HL-60 (cell line): ENCODE data around the gene CRY2.

Experiments used
- DNase-seq, 2 experiments: peaks; one replicate each; pipeline ENCODE4 v3.0.0-alpha.2; 2010 to 2020; ENCODE audit warnings: low read depth in 1 of 2, low spot score in 1 of 2
- H3K27ac ChIP-seq: fragments of 250-450 bp; sonication (Bioruptor Pico); replicated peaks from 2 replicates; pipeline ENCODE4 v1.5.1; 2020; ENCODE audit warnings: mild to moderate bottlenecking, moderate library complexity
- H3K27me3 ChIP-seq: fragments of 250-450 bp; sonication (Bioruptor Pico); 2 replicates; pipeline ENCODE4 v1.5.1; 2021; ENCODE audit warnings: mild to moderate bottlenecking, moderate library complexity; ENCODE audit not compliant: insufficient read depth, poor library complexity, severe bottlenecking
- H3K4me3 ChIP-seq: replicated peaks from 2 replicates; pipeline ENCODE4 v1.5.1; 2011; ENCODE audit warnings: mild to moderate bottlenecking, control low read depth, low read length; ENCODE audit not compliant: insufficient read depth
- GABPA ChIP-seq: IDR thresholded peaks from 2 replicates; pipeline ENCODE4 v1.6.1; 2012; ENCODE audit warnings: low read depth
- POLR2AphosphoS5 ChIP-seq: IDR thresholded peaks from 2 replicates; pipeline ENCODE4 v1.6.1; 2012; ENCODE audit warnings: low read depth
- SPI1 ChIP-seq: IDR thresholded peaks from 2 replicates; pipeline ENCODE4 v1.6.1; 2012; ENCODE audit warnings: low read depth, mild to moderate bottlenecking, borderline replicate concordance
- TF ChIP-seq, protein P1 (sequence below): IDR thresholded peaks from 2 replicates; pipeline ENCODE4 v1.6.1; 2012; ENCODE audit warnings: low read depth; ENCODE audit not compliant: insufficient replicate concordance
- TF ChIP-seq, protein P2 (sequence below): IDR thresholded peaks from one replicate; pipeline ENCODE4 v1.5.1; 2011; ENCODE audit warnings: low read length, control low read depth, inconsistent platforms; ENCODE audit not compliant: insufficient read depth

CRY2 gene

GRCh38 chr11:45843158-45843924 is 3.9 kb upstream of the CRY2 start:
- no peak for TF ChIP-seq POLR2AphosphoS5
- TF ChIP-seq, protein P1, sequence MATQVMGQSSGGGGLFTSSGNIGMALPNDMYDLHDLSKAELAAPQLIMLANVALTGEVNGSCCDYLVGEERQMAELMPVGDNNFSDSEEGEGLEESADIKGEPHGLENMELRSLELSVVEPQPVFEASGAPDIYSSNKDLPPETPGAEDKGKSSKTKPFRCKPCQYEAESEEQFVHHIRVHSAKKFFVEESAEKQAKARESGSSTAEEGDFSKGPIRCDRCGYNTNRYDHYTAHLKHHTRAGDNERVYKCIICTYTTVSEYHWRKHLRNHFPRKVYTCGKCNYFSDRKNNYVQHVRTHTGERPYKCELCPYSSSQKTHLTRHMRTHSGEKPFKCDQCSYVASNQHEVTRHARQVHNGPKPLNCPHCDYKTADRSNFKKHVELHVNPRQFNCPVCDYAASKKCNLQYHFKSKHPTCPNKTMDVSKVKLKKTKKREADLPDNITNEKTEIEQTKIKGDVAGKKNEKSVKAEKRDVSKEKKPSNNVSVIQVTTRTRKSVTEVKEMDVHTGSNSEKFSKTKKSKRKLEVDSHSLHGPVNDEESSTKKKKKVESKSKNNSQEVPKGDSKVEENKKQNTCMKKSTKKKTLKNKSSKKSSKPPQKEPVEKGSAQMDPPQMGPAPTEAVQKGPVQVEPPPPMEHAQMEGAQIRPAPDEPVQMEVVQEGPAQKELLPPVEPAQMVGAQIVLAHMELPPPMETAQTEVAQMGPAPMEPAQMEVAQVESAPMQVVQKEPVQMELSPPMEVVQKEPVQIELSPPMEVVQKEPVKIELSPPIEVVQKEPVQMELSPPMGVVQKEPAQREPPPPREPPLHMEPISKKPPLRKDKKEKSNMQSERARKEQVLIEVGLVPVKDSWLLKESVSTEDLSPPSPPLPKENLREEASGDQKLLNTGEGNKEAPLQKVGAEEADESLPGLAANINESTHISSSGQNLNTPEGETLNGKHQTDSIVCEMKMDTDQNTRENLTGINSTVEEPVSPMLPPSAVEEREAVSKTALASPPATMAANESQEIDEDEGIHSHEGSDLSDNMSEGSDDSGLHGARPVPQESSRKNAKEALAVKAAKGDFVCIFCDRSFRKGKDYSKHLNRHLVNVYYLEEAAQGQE, result no peak
- TF ChIP-seq SPI1, result peak; percentile 76; the same call in 1 of the 2 replicates
- TF ChIP-seq, protein P2, sequence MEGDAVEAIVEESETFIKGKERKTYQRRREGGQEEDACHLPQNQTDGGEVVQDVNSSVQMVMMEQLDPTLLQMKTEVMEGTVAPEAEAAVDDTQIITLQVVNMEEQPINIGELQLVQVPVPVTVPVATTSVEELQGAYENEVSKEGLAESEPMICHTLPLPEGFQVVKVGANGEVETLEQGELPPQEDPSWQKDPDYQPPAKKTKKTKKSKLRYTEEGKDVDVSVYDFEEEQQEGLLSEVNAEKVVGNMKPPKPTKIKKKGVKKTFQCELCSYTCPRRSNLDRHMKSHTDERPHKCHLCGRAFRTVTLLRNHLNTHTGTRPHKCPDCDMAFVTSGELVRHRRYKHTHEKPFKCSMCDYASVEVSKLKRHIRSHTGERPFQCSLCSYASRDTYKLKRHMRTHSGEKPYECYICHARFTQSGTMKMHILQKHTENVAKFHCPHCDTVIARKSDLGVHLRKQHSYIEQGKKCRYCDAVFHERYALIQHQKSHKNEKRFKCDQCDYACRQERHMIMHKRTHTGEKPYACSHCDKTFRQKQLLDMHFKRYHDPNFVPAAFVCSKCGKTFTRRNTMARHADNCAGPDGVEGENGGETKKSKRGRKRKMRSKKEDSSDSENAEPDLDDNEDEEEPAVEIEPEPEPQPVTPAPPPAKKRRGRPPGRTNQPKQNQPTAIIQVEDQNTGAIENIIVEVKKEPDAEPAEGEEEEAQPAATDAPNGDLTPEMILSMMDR, result peak; percentile 77
- H3K4me3 ChIP-seq, result no peak overlapping the region
- DNase-seq, result peak; percentile 80 to 81
- no peaks in the 10 kb centered on the region for H3K27me3 ChIP-seq
- H3K27ac ChIP-seq, result peak overlapping the region; percentile 39

- TF ChIP-seq, protein P2, result no peak
- TF ChIP-seq, protein P1, result no peak
- TF ChIP-seq GABPA, result no peak
- TF ChIP-seq POLR2AphosphoS5, result no peak
- TF ChIP-seq SPI1, result 0 out of 2 replicates have a peak, but pooled peaks have one; percentile 15
- Histone ChIP-seq H3K27me3 (no peaks in the 10 kb centered on the region), H3K27ac (no peak overlapping the region), H3K4me3 (no peak overlapping the region)
- peak in 1 of 2 experiments; percentile 24 for DNase-seq
Measured at GRCh38 chr11:45844822-45845578, 2.3 kb upstream of the CRY2 start.

GRCh38 chr11:45846174-45846675 is 1.1 kb upstream of the CRY2 start:
- H3K27ac ChIP-seq, result no peak overlapping the region
- H3K4me3 ChIP-seq, result no peak overlapping the region
- TF ChIP-seq, protein P2, result no peak
- TF ChIP-seq, protein P1, result no peak
- TF ChIP-seq GABPA (no peak), SPI1 (no peak), POLR2AphosphoS5 (no peak)
- DNase-seq, result no peak
- no peaks in the 10 kb centered on the region for H3K27me3 ChIP-seq
